Left renal cortex interstitium (tissue), 4 donors: ENCODE measurements around the gene HTR3A. TPM values are rescaled to one million over a fixed set of nuclear protein-coding genes. Genes with fewer than 3 reads are reported as not detected.

Experiments
- DNase-seq, 4 donors: peaks; one replicate each; pipeline ENCODE4 v3.0.0-alpha.2; 2013; ENCODE audit warnings: low read depth in 4 of 4, low spot score in 2 of 4, missing footprints in 1 of 4
- polyA plus RNA-seq, 4 donors: library from polyadenylated mRNA; unstranded; fragments of 120-200 nt; gene quantifications; one replicate each; pipeline ENCODE4 v1.2.1, GENCODE V29; 2013; ENCODE audit not compliant: insufficient read length in 4 of 4

The HTR3A gene
- polyA plus RNA-seq, 4 donors, result not detected

DNA sequence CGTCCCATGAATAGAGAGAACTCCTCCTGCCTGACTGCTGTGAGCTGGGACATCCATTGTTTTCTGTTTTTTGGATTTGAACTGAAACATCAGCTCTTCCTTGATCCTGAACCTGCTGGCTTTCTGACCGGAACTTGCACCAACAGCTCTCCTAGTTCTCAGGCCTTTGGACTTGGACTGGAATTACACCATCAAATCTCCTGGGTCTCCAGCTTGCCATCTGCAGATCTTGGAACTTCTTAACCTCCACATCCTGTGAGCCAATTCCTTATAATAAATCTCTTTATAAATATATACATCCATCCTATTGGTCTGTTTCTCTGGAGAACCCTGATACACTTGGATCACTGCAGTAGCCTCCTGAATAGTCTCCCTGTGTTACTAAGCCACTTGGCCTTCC, 42.1 kb downstream of the HTR3A start:
- DNase-seq, result no peak

DNA sequence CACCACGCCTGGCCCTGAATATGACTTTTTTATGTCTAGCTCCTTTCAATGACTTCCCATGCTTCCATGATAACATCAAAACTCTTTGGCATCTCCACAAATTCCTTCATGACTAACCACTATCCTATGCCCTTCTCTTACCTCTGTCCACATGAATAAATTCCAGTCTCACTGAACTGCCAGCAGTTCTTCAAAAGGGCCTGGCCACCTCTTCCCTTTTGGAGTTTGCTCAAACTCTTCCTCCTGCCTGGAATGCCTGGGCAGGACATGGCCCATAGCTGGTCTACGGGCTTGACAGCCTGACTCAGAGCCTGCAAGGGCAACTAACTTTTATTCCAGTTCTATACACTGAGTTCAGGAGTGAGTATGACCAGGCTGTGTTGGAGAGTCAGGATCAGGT, 42.8 kb downstream of the HTR3A start:
- DNase-seq, result no peak

DNA sequence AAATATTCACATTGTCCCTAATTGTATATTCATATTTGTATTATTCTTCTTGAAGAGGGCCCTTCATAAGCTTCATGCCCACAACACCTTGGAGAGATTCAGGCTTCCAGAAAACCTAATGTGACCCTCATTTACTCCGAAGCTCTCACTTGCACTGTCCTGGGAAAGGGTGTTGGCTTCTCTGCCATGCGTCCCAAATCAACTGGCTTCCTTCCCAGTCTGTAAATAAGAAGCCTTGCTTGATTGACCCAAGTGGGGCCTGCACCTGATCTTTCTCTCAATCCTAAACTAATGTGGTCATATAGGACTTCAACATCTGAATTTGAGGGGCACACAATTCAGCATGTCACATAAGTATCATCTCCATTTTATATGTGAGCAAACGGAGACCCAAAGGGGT, 44.1 kb downstream of the HTR3A start:
- no peak for DNase-seq

DNA sequence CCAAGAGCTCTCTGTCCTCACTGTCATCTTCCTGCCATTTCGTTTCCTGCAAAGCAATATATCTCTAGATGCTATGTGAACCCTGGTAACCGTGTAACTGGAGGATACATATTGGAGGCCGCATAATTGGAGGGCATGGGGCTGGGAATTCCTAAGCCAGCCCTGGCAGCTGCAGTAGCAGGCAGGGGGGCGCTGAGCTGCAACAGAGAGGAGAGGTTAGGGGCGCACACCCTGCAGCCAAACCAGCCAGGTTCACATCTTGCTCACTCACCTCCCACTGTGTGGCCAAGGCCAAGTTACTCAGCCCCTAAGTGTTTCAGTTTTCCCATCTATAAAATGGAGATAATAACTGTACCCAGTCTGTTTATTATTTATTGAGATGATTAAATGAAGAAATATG, 44.7 kb downstream of the HTR3A start:
- DNase-seq, result no peak

DNA sequence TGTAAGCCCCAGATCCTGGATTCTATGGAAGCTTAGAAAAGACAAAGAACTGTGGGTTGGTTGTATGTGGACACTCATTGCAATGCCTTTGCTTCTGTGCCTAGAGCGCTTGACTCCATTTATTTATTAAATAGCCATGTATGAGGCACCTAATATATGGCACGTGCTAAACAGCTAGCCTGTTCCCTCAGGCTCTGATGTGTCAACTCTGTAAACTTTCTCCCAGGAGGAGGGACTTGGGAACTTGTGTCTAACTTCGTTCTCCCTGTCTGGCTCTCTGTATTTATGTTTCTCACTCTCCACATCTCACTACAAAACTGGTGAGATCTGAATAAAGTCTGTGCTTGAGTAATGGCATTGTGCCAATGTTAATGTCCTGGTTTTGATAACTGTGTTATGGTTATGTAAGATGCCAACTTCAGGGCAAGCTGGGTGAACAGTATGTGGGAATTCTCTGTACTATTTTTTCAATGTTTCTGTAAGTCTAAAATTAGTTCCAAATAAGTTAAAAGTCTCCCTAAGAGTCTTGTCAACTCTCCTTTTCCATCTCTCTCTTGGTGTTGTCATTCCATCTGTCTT, 50.5 kb downstream of the HTR3A start:
- DNase-seq, result no peak

DNA sequence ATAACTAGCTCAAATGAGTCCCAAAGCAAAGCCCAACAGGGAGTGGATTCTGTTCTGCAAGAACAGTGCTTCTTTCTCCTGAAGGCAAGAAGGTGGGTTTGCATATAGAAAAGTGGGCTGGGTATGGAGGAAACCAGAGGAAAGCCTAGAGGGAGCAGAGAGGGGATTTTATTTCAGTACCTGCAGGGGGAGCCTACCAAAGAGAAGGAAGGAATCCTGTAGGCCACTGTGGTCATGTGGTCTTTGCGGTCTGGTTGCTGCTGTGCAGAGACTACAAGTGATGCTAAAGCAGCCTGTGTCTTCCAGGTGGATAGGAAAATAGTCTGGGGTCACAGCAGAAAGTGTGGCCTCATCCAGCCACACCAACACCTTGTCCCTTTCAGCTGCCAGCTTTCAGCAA, 51.4 kb downstream of the HTR3A start:
- DNase-seq, result no peak

DNA sequence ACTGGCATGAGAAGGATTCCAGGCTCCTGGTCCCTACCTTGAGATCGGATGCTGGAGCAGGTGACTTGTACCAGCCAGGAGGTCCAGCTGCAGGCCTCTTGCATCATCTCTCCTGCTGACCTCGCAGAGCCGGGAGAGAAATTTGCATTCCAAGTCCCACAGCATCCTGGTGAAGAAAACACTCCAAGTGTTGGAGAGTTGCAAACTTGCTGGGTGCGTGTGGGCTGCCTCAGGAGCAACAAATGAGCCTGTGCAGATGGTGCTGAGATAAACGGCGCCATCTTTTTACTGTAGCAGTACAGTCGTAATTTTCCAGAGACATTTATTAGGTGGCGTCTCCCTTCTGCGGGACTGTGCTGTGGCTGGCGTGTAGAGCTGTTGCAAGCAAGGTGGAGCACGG, 52.5 kb downstream of the HTR3A start:
- no peak for DNase-seq

DNA sequence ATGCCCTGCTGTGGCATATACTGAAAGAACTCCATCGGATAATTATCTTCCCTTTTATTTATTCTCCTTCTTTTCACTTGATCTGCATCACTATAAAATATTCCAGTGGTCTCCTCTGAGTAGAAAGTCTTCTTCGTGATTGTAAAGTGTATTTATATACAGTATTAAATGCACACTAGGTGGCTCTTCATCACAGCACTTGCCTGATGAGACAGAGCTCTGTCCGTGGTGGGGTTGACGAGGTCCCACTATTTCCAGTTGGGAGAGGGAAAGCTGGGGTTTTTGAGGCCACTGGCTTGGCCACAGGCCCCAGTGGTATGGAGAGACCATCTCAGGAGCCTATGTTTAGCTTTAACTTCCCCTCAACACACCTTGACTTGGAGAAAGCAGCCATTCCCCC, 53.0 kb downstream of the HTR3A start:
- no peak for DNase-seq

DNA sequence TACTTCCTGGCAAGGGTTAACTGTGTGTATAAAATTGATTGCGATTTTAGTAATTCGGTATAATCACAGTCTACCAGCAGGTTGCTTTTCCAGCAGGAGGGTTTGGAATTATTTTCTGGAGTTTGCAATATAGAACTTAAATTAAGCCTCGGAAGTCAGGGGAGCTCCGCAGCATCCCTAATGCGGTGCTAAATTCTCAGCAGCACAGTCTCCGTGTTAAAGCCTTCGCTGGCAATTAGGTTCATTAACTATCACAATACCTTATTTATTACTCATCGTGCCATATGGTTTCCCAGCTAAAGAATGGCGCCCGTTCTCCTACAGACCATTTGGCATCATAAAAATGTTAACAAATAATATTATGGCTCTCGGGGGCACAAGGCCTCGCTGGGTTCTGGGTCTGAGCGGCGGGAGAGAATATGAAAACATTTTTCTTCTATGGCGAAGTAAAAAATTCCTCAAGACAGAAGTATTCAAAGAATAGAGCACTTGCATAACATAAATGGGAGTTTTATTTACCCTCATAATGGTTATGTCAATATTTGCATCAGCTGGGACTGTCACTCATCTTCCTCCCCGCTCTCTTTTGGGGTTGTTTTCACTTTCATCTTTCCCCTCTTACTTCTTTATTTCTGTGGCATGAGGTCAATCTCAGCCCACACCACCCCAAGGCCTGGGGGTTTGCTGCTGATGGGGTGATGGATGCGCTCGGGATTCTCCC, 56.5 kb downstream of the HTR3A start:
- no peak for DNase-seq

DNA sequence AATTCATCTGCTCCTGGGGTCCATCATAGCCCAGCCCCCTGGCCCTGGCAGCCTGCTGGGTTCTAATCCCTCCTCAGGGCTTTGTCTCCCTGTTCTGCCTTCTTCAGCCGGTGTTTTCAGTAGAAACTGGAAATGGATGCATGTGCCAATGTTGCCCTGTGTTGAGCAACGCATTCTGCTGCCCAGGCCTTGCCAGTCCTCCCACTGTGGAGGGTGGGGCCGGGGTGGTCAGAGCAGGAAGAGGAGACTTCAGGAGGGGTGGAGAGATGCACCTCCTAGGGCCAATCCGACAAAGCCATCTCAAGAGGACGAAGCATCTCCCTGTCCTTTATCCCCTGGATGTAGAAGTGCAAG, 57.0 kb downstream of the HTR3A start:
- no peak for DNase-seq

DNA sequence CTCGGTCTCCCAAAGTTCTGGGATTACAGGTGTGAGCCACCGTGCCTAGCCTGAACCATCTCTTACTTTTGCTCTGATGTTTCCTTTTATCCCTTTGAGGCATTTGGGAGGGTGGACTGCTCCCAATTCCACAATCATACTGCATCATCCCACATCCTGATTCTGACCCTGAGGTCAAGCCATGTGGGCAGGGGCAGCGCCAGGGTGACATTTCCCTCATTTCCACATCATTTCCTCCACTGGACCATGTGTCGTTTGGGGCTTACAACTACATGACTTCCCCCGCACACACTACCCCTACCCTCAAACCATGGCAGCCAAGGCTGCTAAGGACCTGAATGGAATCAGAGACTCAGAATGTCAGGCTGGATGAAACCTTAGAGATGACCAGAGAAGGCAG, 58.2 kb downstream of the HTR3A start:
- no peak for DNase-seq

DNA sequence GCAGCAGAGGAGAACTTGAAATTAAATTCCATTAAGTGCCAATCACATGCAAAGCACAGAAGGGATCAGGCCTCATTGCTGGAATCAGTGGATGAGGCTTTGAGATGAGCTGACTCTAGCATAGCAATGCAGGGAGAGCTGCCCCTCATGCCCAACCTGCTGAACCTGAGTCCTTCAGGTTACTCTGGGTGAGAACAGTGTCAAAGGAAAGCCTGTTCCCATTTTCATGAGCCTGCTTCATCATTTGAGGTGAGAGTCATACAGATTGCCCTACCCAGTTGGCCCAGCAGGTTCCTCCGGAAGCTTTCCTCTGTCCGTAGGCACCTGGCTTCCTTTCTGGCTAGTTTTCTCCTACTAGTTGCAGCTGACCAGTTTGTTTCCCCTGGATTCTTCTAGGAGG, 58.7 kb downstream of the HTR3A start:
- DNase-seq, result no peak

DNA sequence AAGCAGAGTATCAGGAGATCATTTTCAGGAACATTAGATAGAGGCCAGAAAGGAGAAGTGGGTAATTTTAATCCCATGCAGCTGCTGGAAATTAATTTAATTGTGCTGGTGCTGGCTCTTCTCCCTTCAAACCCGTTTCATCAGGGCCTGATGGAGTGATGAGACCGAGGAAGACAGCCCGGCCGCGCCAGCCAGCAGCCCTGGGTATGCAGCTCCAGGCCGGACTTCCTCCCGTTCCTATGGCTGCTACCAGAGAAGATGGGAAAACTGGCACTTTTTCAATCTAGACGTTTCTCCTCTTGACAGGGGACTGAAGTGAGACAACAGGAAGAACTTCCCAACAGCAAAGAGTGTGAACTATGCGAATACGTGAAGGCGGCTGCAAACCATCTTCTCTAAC, 60.0 kb downstream of the HTR3A start:
- no peak for DNase-seq

DNA sequence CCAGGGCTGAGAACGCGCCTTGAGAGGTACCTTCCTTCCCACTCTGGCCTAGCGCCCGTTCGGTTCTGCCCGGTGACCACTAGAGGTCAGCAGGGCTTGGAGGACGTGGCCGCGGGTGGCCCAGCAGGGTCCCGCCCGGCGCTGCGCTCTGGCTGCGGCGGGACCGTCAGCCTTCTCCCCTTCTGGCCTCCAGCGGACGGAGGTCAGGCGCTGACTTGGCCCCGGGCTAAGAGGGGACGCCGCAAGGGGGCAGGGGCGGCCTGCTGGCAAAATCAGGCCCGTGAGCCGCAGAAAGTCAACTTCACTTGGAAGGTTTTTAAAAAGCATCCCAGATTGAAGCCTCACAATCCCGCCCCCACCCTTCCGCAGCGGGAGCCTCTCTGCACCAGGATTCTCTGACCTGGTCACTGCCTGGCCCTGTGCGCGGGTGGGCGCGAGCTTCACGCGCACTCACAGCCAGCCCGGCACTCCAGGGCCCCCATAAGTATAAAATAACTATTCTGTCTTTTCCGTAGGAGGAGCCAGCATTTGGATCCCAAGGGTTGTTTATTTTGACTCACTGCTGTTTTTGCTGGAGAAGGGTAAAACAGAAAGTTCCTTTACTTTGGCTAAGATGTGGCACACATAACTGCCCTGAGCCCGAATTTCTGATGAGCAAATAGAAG, 61.4 kb downstream of the HTR3A start:
- peak in 3 of 4 donors; percentile 24 to 59 (median 34) for DNase-seq

DNA sequence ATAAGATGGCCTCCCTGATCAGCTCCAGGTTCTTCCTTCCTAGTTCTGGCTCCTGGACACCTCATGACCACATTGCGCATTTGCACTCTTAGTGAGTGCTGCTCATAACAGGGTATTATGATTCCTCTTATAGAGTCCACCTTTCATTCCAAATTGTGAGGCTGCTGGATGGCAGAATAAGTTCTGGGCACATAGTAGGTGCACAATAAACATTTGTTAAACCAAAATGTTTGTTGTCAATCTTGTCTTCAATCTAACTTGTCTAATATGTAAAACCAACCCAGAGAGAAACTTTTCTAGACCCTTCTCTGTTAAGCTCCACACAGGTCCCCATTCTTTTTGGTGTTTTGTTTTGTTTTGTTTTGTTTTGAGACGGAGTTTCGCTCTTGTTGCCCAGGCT, 62.0 kb downstream of the HTR3A start:
- DNase-seq, result no peak

DNA sequence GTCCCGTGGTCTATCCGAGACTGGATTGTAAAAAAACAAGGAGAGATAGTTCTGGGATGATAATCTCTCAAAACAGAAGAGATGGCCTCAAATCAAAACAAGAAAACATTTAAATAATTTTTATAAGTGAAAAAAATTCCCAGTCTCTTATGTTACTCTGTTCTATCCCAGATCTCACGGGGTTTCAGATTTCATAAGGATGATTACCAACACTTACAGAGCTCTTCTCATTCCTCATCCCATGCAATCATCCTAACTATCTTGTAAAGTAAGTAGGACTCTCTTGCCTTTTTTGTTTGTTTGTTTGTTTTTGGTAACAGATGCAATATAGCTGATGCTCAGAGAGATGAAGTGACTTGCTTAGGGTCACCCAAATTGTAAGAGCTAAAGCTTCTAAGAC, 64.6 kb downstream of the HTR3A start:
- no peak for DNase-seq

Other genes with a start within 250 kb of the HTR3A start
- gene ZW10, start 201.4 kb upstream of the HTR3A start, polyA plus RNA-seq, result 10 to 100 TPM; 22.1 to 25.1 (median 23.7) TPM
- gene CLDN25, start 195.3 kb upstream of the HTR3A start, polyA plus RNA-seq, result not detected
- 10 to 100 TPM; 31.2 to 53.7 (median 42.5) TPM for gene USP28, start 99.5 kb upstream of the HTR3A start, polyA plus RNA-seq
- under 1 TPM; 0.08 to 0.17 (median 0.08) TPM for gene HTR3B, start 70.3 kb upstream of the HTR3A start, polyA plus RNA-seq
- gene ZBTB16, start 84.6 kb downstream of the HTR3A start, polyA plus RNA-seq, result 1 to 10 TPM in 3 of 4 donors, under 1 TPM in 1; 0.82 to 2.2 (median 2.0) TPM